ENCODE measurements around the gene NRN1.

The NRN1 gene

GRCh38 chr6:6002848-6003620 is 3.7 kb downstream of the NRN1 start:
- no peak for DNase-seq (ENCODE audit: low read depth in 3 of 3, low spot score in 1 of 3)

GRCh38 chr6:6002005-6002847 is 4.5 kb downstream of the NRN1 start:
- no peak for DNase-seq (ENCODE audit: low read depth in 3 of 3, low spot score in 1 of 3)

GRCh38 chr6:6001443-6001842 is 5.3 kb downstream of the NRN1 start:
- no peak for DNase-seq (ENCODE audit: low read depth in 3 of 3, low spot score in 1 of 3)

GRCh38 chr6:5999688-6000608 is 6.8 kb downstream of the NRN1 start:
- DNase-seq (ENCODE audit: low read depth in 3 of 3, low spot score in 1 of 3), result no peak

GRCh38 chr6:5998711-5999687 is 7.7 kb downstream of the NRN1 start:
- DNase-seq (ENCODE audit: low read depth in 3 of 3, low spot score in 1 of 3), result no peak

GRCh38 chr6:5998236-5998635 is 8.5 kb downstream of the NRN1 start:
- no peak for DNase-seq (ENCODE audit: low read depth in 3 of 3, low spot score in 1 of 3)

- no peak for DNase-seq (ENCODE audit: low read depth in 3 of 3, low spot score in 1 of 3)
These were observed 9.2 kb downstream of the NRN1 start for GRCh38 chr6:5997420-5997987.

- DNase-seq (ENCODE audit: low read depth in 3 of 3, low spot score in 1 of 3), result no peak
These were observed 9.9 kb downstream of the NRN1 start for GRCh38 chr6:5996714-5997419.

- no peak for DNase-seq (ENCODE audit: low read depth in 3 of 3, low spot score in 1 of 3)
These were observed 10.6 kb downstream of the NRN1 start for GRCh38 chr6:5995949-5996713.

GRCh38 chr6:5995658-5995948 is 11.1 kb downstream of the NRN1 start:
- no peak for DNase-seq (ENCODE audit: low read depth in 3 of 3, low spot score in 1 of 3)

GRCh38 chr6:5994999-5995657 is 11.6 kb downstream of the NRN1 start:
- no peak for DNase-seq (ENCODE audit: low read depth in 3 of 3, low spot score in 1 of 3)

- DNase-seq (ENCODE audit: low read depth in 3 of 3, low spot score in 1 of 3), result no peak
These were observed 12.3 kb downstream of the NRN1 start for GRCh38 chr6:5994234-5994998.

- no peak for DNase-seq (ENCODE audit: low read depth in 3 of 3, low spot score in 1 of 3)
These were observed 14.0 kb downstream of the NRN1 start for GRCh38 chr6:5992551-5993225.

- DNase-seq (ENCODE audit: low read depth in 3 of 3, low spot score in 1 of 3), result no peak
These were observed 15.9 kb downstream of the NRN1 start for GRCh38 chr6:5990786-5991185.

GRCh38 chr6:5989141-5989723 is 17.5 kb downstream of the NRN1 start:
- no peak for DNase-seq (ENCODE audit: low read depth in 3 of 3, low spot score in 1 of 3)

- DNase-seq (ENCODE audit: low read depth in 3 of 3, low spot score in 1 of 3), result no peak
These were observed 19.9 kb downstream of the NRN1 start for GRCh38 chr6:5986861-5987260.

Data from stimulated activated CD4-positive, alpha-beta T cell treated with anti-CD3 and anti-CD28 coated beads, TNF-alpha, amount 100 ng/mL, for 1 hour (primary cell).